Uterus (tissue), 2 donors: Measurements from ENCODE around the gene TCF12.

Experiments used
- CTCF ChIP-seq, 4 experiments: fragments of 200-600 bp in 2 of 4; fragments of 450-650 bp in 2 of 4; sonication (generic) in 2 of 4; IDR thresholded peaks; one replicate each; pipeline ENCODE4 v1.5.1; 2016 to 2019; ENCODE audit warnings: antibody characterized with exemption in 4 of 4, mild to moderate bottlenecking in 2 of 4, moderate library complexity in 1 of 4
- POLR2A ChIP-seq, 2 donors: fragments of 450-650 bp; IDR thresholded peaks; one replicate each; pipeline ENCODE4 v1.6.1; 2016; ENCODE audit warnings: antibody characterized with exemption in 2 of 2, mild to moderate bottlenecking in 1 of 2, moderate library complexity in 1 of 2

- no peak for TF ChIP-seq POLR2A (IDR thresholded peaks at IDR 0.05)
- TF ChIP-seq CTCF (IDR thresholded peaks at IDR 0.05), result no peak
Measured at GRCh38 chr15:56933811-56934210, 15.4 kb downstream of the TCF12 start.
